CD4-positive, alpha-beta T cell treated with Interleukin-2 at 100 ng/mL for 4 hours (primary cell): ENCODE data around the gene VN1R5.
"Not testable (repeated sequence)": the region's sequence is repeated elsewhere in the genome, so short reads cannot be mapped to it uniquely, and the experiment has no call there.

Experiments
- DNase-seq: peaks from one replicate; pipeline ENCODE4 v3.0.0-alpha.2; 2020; ENCODE audit warnings: low spot score

VN1R5 gene

GRCh38 chr1:247273013-247273412, 17.1 kb downstream of the VN1R5 start:
- no peak for DNase-seq

- no peak for DNase-seq
Measured at GRCh38 chr1:247274605-247275256, 18.9 kb downstream of the VN1R5 start.

GRCh38 chr1:247277191-247277590, 21.3 kb downstream of the VN1R5 start:
- no peak for DNase-seq

- DNase-seq = no peak
Measured at GRCh38 chr1:247281001-247281574, 25.2 kb downstream of the VN1R5 start.

- DNase-seq = no peak
Measured at GRCh38 chr1:247286134-247286670, 30.3 kb downstream of the VN1R5 start.

- DNase-seq = no peak
Measured at GRCh38 chr1:247287460-247287859, 31.6 kb downstream of the VN1R5 start.

- DNase-seq = no peak
Measured at GRCh38 chr1:247288341-247288740, 32.5 kb downstream of the VN1R5 start.

- DNase-seq = not testable (repeated sequence)
Measured at GRCh38 chr1:247289274-247289892, 33.5 kb downstream of the VN1R5 start.

GRCh38 chr1:247290576-247290975, 34.7 kb downstream of the VN1R5 start:
- no peak for DNase-seq

- no peak for DNase-seq
Measured at GRCh38 chr1:247291161-247291560, 35.3 kb downstream of the VN1R5 start.

GRCh38 chr1:247291833-247292561, 36.1 kb downstream of the VN1R5 start:
- DNase-seq = no peak

- DNase-seq = no peak
Measured at GRCh38 chr1:247293047-247293446, 37.2 kb downstream of the VN1R5 start.

- DNase-seq = no peak
Measured at GRCh38 chr1:247294282-247294681, 38.4 kb downstream of the VN1R5 start.

- DNase-seq = no peak
Measured at GRCh38 chr1:247295274-247295684, 39.4 kb downstream of the VN1R5 start.

- no peak for DNase-seq
Measured at GRCh38 chr1:247295746-247296145, 39.9 kb downstream of the VN1R5 start.

GRCh38 chr1:247296599-247297180, 40.8 kb downstream of the VN1R5 start:
- DNase-seq = no peak

GRCh38 chr1:247297263-247298123, 41.6 kb downstream of the VN1R5 start:
- DNase-seq = no peak

GRCh38 chr1:247298124-247298481, 42.2 kb downstream of the VN1R5 start:
- no peak for DNase-seq

GRCh38 chr1:247298701-247299100, 42.8 kb downstream of the VN1R5 start:
- no peak for DNase-seq

GRCh38 chr1:247299723-247300381, 44.0 kb downstream of the VN1R5 start:
- DNase-seq = no peak
